HepG2 (cell line): ENCODE measurements around the gene PTCD1. TPM values are rescaled to one million over a fixed set of nuclear protein-coding genes. Genes with fewer than 3 reads are reported as not detected.

Experiments
- BRCA1 ChIP-seq: sonication (generic); formaldehyde crosslinking; IDR thresholded peaks from 2 replicates; pipeline ENCODE4 v1.4.0; 2020; ENCODE audit warnings: missing genetic modification reagents
- MTA1 ChIP-seq: sonication (generic); formaldehyde crosslinking; IDR thresholded peaks from 2 replicates; pipeline ENCODE4 v1.4.0; 2020; ENCODE audit warnings: missing genetic modification reagents, mild to moderate bottlenecking, borderline replicate concordance
- NFE2 ChIP-seq: sonication (generic); formaldehyde crosslinking; IDR thresholded peaks from 2 replicates; pipeline ENCODE4 v1.4.0; 2020; ENCODE audit warnings: missing genetic modification reagents
- SMARCC2 ChIP-seq: fragments of 450-650 bp; IDR thresholded peaks from 2 replicates; pipeline ENCODE4 v1.6.1; 2017; ENCODE audit warnings: antibody characterized with exemption, mild to moderate bottlenecking
- ZFP36 ChIP-seq: fragments of 150-350 bp; IDR thresholded peaks from 2 replicates; pipeline ENCODE4 v1.6.1; 2018; ENCODE audit warnings: borderline replicate concordance, low read length, low read depth; ENCODE audit not compliant: partially characterized antibody
- ZNF143 ChIP-seq: sonication (generic); formaldehyde crosslinking; IDR thresholded peaks from 2 replicates; pipeline ENCODE4 v1.4.0; 2020; ENCODE audit warnings: missing genetic modification reagents
- ZNF20 ChIP-seq: sonication (generic); formaldehyde crosslinking; IDR thresholded peaks from 2 replicates; pipeline ENCODE4 v1.4.0; 2020; ENCODE audit warnings: mild to moderate bottlenecking, moderate library complexity, missing genetic modification reagents
- ZNF333 ChIP-seq: sonication (generic); formaldehyde crosslinking; IDR thresholded peaks from 2 replicates; pipeline ENCODE4 v1.4.0; 2020; ENCODE audit warnings: mild to moderate bottlenecking, missing genetic modification reagents, borderline replicate concordance
- ZNF543 ChIP-seq: sonication (generic); formaldehyde crosslinking; IDR thresholded peaks from 2 replicates; pipeline ENCODE4 v1.4.0; 2020; ENCODE audit warnings: mild to moderate bottlenecking, missing genetic modification reagents
- ZNF674 ChIP-seq: sonication (generic); formaldehyde crosslinking; IDR thresholded peaks from 2 replicates; pipeline ENCODE4 v1.5.0; 2020; ENCODE audit warnings: low read depth, mild to moderate bottlenecking, missing genetic modification reagents
- polyA plus RNA-seq, 8 experiments: library from polyadenylated mRNA; depleted of rRNA in 3 of 8; stranded (reverse) in 7 of 8; unstranded in 1 of 8; fragments of >200 nt; fragmentation: Illumina TruSeq in 4 of 8; extraction: Trizol in 4 of 8; gene quantifications; 2 replicates each; pipeline versions ENCODE4 v1.2.1 to v1.2.3, GENCODE V29; 2011 to 2016; ENCODE audit warnings: low read depth in 4 of 8, missing spikeins in 1 of 8, mixed read lengths in 1 of 8; ENCODE audit not compliant: insufficient read depth in 1 of 8
- total RNA-seq, 5 experiments: library from RNA; depleted of rRNA; stranded (reverse); fragments of >200 nt; fragmentation: Illumina TruSeq; extraction: Trizol; gene quantifications; 2 replicates each; pipeline ENCODE4 v1.2.3, GENCODE V29; 2016; ENCODE audit warnings: low read depth in 1 of 5
- TF ChIP-seq, protein P1 (sequence below): IDR thresholded peaks from 2 replicates; pipeline ENCODE4 v1.6.1; 2016; ENCODE audit warnings: low read depth, missing genetic modification reagents, missing compliant biosample characterization
- TF ChIP-seq, protein P2 (sequence below): sonication (generic); formaldehyde crosslinking; IDR thresholded peaks from 2 replicates; pipeline ENCODE4 v1.4.0; 2020; ENCODE audit warnings: missing genetic modification reagents
- TF ChIP-seq, protein P3 (sequence below): sonication (generic); formaldehyde crosslinking; IDR thresholded peaks from 2 replicates; pipeline ENCODE4 v1.5.0; 2020; ENCODE audit warnings: mild to moderate bottlenecking, missing genetic modification reagents
- TF ChIP-seq, protein P4 (sequence below), 2 experiments: IDR thresholded peaks; 2 replicates each; pipeline ENCODE4 v1.6.1; 2011 to 2012; ENCODE audit warnings: low read length in 2 of 2, borderline replicate concordance in 1 of 2, low read depth in 1 of 2, mild to moderate bottlenecking in 1 of 2, moderate library complexity in 1 of 2
- TF ChIP-seq, protein P5 (sequence below): sonication (generic); formaldehyde crosslinking; conservative IDR thresholded peaks from 2 replicates; pipeline ENCODE4 v1.8.1; 2023; ENCODE audit warnings: missing genetic modification reagents

Gene PTCD1
- total and polyA plus RNA-seq, 2 of the 13 experiments (the other 11 are each of a cell fraction or from before 2014, with no cell fraction given): 3.0 to 8.4 TPM

DNA sequence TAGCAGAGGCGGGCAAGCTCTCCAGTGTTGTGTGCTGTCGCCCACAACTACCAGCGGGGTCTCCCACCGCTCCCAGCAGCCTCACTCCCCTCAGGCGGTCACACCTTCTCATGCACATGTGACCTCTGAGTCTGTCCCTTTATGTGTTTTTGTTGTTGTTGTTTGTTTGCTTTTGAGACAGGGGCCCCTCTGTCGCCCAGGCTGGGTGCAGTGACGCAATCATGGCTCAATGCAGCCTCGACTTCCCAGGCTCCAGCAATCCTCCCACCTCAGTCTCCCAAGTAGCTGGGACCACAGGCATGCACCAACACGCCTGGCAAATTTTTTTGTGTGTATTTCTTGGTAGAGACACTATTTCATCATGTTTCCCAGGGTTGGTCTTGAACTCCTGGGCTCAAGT is 1.6 kb upstream of the PTCD1 start (continued):
- TF ChIP-seq ZNF543 (no peak), BRCA1 (CRISPR knock-in tag) (no peak), MTA1 (CRISPR knock-in tag) (no peak), ZNF333 (CRISPR knock-in tag) (no peak), ZNF143 (no peak), SMARCC2 (no peak), ZNF674 (no peak), ZFP36 (no peak), NFE2 (CRISPR knock-in tag) (no peak), ZNF20 (CRISPR knock-in tag) (no peak)
- TF ChIP-seq, protein P1, sequence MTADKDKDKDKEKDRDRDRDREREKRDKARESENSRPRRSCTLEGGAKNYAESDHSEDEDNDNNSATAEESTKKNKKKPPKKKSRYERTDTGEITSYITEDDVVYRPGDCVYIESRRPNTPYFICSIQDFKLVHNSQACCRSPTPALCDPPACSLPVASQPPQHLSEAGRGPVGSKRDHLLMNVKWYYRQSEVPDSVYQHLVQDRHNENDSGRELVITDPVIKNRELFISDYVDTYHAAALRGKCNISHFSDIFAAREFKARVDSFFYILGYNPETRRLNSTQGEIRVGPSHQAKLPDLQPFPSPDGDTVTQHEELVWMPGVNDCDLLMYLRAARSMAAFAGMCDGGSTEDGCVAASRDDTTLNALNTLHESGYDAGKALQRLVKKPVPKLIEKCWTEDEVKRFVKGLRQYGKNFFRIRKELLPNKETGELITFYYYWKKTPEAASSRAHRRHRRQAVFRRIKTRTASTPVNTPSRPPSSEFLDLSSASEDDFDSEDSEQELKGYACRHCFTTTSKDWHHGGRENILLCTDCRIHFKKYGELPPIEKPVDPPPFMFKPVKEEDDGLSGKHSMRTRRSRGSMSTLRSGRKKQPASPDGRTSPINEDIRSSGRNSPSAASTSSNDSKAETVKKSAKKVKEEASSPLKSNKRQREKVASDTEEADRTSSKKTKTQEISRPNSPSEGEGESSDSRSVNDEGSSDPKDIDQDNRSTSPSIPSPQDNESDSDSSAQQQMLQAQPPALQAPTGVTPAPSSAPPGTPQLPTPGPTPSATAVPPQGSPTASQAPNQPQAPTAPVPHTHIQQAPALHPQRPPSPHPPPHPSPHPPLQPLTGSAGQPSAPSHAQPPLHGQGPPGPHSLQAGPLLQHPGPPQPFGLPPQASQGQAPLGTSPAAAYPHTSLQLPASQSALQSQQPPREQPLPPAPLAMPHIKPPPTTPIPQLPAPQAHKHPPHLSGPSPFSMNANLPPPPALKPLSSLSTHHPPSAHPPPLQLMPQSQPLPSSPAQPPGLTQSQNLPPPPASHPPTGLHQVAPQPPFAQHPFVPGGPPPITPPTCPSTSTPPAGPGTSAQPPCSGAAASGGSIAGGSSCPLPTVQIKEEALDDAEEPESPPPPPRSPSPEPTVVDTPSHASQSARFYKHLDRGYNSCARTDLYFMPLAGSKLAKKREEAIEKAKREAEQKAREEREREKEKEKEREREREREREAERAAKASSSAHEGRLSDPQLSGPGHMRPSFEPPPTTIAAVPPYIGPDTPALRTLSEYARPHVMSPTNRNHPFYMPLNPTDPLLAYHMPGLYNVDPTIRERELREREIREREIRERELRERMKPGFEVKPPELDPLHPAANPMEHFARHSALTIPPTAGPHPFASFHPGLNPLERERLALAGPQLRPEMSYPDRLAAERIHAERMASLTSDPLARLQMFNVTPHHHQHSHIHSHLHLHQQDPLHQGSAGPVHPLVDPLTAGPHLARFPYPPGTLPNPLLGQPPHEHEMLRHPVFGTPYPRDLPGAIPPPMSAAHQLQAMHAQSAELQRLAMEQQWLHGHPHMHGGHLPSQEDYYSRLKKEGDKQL: no peak
- TF ChIP-seq, protein P2, sequence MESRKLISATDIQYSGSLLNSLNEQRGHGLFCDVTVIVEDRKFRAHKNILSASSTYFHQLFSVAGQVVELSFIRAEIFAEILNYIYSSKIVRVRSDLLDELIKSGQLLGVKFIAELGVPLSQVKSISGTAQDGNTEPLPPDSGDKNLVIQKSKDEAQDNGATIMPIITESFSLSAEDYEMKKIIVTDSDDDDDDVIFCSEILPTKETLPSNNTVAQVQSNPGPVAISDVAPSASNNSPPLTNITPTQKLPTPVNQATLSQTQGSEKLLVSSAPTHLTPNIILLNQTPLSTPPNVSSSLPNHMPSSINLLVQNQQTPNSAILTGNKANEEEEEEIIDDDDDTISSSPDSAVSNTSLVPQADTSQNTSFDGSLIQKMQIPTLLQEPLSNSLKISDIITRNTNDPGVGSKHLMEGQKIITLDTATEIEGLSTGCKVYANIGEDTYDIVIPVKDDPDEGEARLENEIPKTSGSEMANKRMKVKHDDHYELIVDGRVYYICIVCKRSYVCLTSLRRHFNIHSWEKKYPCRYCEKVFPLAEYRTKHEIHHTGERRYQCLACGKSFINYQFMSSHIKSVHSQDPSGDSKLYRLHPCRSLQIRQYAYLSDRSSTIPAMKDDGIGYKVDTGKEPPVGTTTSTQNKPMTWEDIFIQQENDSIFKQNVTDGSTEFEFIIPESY: 0 out of 2 replicates have a peak, but pooled peaks have one; percentile 8
- TF ChIP-seq, protein P3, sequence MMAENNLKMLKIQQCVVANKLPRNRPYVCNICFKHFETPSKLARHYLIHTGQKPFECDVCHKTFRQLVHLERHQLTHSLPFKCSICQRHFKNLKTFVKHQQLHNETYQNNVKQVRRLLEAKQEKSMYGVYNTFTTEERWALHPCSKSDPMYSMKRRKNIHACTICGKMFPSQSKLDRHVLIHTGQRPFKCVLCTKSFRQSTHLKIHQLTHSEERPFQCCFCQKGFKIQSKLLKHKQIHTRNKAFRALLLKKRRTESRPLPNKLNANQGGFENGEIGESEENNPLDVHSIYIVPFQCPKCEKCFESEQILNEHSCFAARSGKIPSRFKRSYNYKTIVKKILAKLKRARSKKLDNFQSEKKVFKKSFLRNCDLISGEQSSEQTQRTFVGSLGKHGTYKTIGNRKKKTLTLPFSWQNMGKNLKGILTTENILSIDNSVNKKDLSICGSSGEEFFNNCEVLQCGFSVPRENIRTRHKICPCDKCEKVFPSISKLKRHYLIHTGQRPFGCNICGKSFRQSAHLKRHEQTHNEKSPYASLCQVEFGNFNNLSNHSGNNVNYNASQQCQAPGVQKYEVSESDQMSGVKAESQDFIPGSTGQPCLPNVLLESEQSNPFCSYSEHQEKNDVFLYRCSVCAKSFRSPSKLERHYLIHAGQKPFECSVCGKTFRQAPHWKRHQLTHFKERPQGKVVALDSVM (CRISPR knock-in tag): peak; percentile 89
- TF ChIP-seq, protein P4, sequence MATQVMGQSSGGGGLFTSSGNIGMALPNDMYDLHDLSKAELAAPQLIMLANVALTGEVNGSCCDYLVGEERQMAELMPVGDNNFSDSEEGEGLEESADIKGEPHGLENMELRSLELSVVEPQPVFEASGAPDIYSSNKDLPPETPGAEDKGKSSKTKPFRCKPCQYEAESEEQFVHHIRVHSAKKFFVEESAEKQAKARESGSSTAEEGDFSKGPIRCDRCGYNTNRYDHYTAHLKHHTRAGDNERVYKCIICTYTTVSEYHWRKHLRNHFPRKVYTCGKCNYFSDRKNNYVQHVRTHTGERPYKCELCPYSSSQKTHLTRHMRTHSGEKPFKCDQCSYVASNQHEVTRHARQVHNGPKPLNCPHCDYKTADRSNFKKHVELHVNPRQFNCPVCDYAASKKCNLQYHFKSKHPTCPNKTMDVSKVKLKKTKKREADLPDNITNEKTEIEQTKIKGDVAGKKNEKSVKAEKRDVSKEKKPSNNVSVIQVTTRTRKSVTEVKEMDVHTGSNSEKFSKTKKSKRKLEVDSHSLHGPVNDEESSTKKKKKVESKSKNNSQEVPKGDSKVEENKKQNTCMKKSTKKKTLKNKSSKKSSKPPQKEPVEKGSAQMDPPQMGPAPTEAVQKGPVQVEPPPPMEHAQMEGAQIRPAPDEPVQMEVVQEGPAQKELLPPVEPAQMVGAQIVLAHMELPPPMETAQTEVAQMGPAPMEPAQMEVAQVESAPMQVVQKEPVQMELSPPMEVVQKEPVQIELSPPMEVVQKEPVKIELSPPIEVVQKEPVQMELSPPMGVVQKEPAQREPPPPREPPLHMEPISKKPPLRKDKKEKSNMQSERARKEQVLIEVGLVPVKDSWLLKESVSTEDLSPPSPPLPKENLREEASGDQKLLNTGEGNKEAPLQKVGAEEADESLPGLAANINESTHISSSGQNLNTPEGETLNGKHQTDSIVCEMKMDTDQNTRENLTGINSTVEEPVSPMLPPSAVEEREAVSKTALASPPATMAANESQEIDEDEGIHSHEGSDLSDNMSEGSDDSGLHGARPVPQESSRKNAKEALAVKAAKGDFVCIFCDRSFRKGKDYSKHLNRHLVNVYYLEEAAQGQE (IDR thresholded peaks at IDR 0.05; ENCODE audit: borderline replicate concordance in 1 of 2, low read depth in 1 of 2, low read length in 2 of 2): no peak
- TF ChIP-seq, protein P5, sequence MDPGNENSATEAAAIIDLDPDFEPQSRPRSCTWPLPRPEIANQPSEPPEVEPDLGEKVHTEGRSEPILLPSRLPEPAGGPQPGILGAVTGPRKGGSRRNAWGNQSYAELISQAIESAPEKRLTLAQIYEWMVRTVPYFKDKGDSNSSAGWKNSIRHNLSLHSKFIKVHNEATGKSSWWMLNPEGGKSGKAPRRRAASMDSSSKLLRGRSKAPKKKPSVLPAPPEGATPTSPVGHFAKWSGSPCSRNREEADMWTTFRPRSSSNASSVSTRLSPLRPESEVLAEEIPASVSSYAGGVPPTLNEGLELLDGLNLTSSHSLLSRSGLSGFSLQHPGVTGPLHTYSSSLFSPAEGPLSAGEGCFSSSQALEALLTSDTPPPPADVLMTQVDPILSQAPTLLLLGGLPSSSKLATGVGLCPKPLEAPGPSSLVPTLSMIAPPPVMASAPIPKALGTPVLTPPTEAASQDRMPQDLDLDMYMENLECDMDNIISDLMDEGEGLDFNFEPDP (CRISPR knock-in tag): no peak
